Measurements from ENCODE around the gene OR10J1. TPM values are rescaled to one million over a fixed set of nuclear protein-coding genes. Genes with fewer than 3 reads are reported as not detected.

OR10J1 gene
- total RNA-seq, 1 experiment from 2014 or later: not detected

GRCh38 chr1:159474926-159475325 is 35.4 kb downstream of the OR10J1 start:
- in situ Hi-C loops (cut with HindIII; ENCODE audit: low sequenced_read_pairs): no loop called here

GRCh38 chr1:159483501-159483900 is 44.0 kb downstream of the OR10J1 start:
- DNase-seq (ENCODE audit: low spot score): no peak
- in situ Hi-C loops (cut with HindIII; ENCODE audit: low sequenced_read_pairs): no loop called here

More at GRCh38 chr1:159474926-159475325, 35.4 kb downstream of the OR10J1 start:
- no peak for DNase-seq (ENCODE audit: low spot score)

Other genes starting within 250 kb of the OR10J1 start
- gene ACKR1, start 234.8 kb upstream of the OR10J1 start, total RNA-seq (2014; rRNA removed; shearing (Covaris generic)): not detected in 2 replicates
- not detected in 2 replicates for gene FCER1A, start 137.4 kb upstream of the OR10J1 start, total RNA-seq (2014; rRNA removed; shearing (Covaris generic))
- gene OR10J4, start 7.5 kb upstream of the OR10J1 start, total RNA-seq (2014; rRNA removed; shearing (Covaris generic)): not detected in 2 replicates
- gene OR10J5, start 96.3 kb downstream of the OR10J1 start, total RNA-seq (2014; rRNA removed; shearing (Covaris generic)): not detected in 2 replicates
- not detected in 2 replicates for gene APCS, start 148.1 kb downstream of the OR10J1 start, total RNA-seq (2014; rRNA removed; shearing (Covaris generic))